Measurements from ENCODE around the gene PALB2. TPM values are rescaled to one million over a fixed set of nuclear protein-coding genes. Genes with fewer than 3 reads are reported as not detected.

PALB2 gene
- total RNA-seq, 3 donors from 2014 or later (not counting 1 experiment from before 2014, with no cell fraction given) = 10.7 to 12.8 (median 10.9) TPM

DNA sequence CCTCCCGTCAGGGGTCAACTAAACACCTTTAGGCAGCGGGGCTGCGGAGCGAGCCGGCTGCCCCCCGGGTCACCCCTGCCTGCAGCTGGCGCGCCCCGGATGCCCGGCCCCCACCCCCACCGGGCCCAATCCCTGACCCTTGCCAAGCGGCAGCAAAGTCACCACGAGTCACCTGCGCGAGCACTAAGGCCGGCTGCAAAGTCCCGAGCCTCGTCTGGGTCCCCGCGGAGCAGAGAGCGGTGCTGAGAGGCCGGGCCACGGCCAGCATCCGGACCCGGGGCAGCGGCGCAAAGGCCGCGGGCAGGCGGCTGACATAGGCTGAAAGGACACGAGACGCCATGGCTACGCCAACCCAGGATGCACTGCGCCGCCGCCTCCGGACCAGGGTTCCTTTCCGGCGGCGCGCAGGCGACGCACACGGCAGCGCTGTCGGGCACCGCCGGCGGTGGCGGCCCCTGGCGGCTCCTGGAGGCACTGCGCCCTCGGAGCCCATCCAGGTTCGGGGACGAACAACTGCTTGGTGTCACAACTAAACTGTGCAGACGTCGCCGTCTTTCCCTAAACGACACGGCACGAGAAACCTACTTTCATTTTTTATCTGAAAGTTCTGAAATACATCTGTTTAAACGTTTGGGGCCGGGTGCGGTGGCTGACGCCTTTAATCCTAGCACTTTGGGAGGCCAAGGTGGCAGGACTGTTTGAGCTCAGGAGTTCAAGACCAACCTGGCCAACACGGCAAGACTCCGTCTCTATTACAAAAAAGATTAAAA is 45.0 kb downstream of the PALB2 start, which contains the start of gene NDUFAB1:
TSS of gene NDUFAB1 (minus strand) at position 366 of the 770 bp plus-strand sequence. CDS start at position 340, 26 bp downstream.
- peaks cover 12 to 32% of the 10 kb centered on the region in 2 donors for H3K4me1 Mint-ChIP-seq
- H3K27me3 Mint-ChIP-seq (ENCODE audit: low read depth in 2 of 2) = no peaks in the 10 kb centered on the region
- TF ChIP-seq, protein P1, sequence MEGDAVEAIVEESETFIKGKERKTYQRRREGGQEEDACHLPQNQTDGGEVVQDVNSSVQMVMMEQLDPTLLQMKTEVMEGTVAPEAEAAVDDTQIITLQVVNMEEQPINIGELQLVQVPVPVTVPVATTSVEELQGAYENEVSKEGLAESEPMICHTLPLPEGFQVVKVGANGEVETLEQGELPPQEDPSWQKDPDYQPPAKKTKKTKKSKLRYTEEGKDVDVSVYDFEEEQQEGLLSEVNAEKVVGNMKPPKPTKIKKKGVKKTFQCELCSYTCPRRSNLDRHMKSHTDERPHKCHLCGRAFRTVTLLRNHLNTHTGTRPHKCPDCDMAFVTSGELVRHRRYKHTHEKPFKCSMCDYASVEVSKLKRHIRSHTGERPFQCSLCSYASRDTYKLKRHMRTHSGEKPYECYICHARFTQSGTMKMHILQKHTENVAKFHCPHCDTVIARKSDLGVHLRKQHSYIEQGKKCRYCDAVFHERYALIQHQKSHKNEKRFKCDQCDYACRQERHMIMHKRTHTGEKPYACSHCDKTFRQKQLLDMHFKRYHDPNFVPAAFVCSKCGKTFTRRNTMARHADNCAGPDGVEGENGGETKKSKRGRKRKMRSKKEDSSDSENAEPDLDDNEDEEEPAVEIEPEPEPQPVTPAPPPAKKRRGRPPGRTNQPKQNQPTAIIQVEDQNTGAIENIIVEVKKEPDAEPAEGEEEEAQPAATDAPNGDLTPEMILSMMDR (IDR thresholded peaks at IDR 0.05) = peak; percentile 97
- Histone ChIP-seq H3K36me3 (ENCODE audit: control insufficient read depth, insufficient read depth, low read length) (peaks cover 22% of the 10 kb centered on the region), H3K9me3 (ENCODE audit: control insufficient read depth, insufficient read depth, low read length) (no peaks in the 10 kb centered on the region), H3K27me3 (ENCODE audit: control insufficient read depth, insufficient read depth, low read length) (no peaks in the 10 kb centered on the region), H3K27ac (ENCODE audit: low read length) (peak within 1 kb of the TSS; percentile 69), H3K4me1 (ENCODE audit: control insufficient read depth, insufficient read depth, low read length) (peaks cover 25% of the 10 kb centered on the region), H3K4me3 (ENCODE audit: low read length) (peak within 1 kb of the TSS; percentile 87)
- peak; percentile 99 to 100 (median 99) for ATAC-seq
- DNase-seq = peak; percentile 92 to 95
- H3K36me3 Mint-ChIP-seq = no peaks in the 10 kb centered on the region
- H3K4me3 Mint-ChIP-seq = peak within 1 kb of the TSS; percentile 81
- intact Hi-C loops (cut with micrococcal nuclease) = loop anchor here (1.0 kb wide), 2 partner anchors 39 to 45 kb away; partner anchors contain the start of genes DCTN5, EARS2, PALB2 and UBFD1
- WGBS (ENCODE audit: insufficient coverage) = under 1% methylated on average over 65 of the region's 67 CpGs
- peak within 1 kb of the TSS; percentile 18 to 75 for H3K27ac Mint-ChIP-seq
- H3K9me3 Mint-ChIP-seq = no peaks in the 10 kb centered on the region

DNA sequence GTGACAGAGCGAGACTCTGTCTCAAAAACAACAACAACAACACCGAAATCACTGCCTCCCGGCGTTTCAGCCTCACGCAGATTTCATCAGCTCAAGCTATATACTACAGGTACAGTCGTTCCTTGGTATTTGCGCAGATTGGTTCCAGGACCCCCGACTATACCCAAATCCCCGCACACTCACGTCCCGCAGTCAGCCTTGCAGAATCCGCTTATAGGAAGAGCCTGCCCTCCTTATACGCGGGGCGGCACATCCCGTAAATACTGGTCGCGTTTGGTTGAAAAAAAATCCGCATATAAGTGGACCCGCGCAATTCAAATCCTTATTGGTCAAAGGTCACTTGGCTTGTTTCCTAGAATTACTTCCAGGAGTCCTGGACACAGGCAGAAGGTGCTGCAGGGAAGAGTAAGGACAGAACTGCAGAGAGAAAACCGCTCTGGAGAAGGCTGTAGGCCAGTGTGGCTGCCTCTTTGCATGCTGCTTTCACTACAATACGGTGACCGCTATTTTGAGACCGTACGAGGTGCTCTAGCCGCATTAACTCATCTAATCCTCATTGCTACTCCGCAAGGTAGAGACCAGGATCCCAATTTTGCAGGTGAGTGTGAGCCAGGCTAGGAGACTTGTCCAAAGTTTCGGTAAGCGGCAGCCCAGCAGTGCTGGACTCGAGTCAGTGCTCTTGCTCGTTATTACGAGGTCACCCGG is 45.7 kb downstream of the PALB2 start:
- H3K4me1 ChIP-seq (ENCODE audit: control insufficient read depth, insufficient read depth, low read length) = peaks cover 25% of the 10 kb centered on the region
- peak overlapping the region; percentile 81 for H3K4me3 Mint-ChIP-seq
- H3K9me3 Mint-ChIP-seq = no peaks in the 10 kb centered on the region
- H3K27me3 Mint-ChIP-seq (ENCODE audit: low read depth in 2 of 2) = no peaks in the 10 kb centered on the region
- WGBS (ENCODE audit: insufficient coverage) = 24% methylated on average over 34 of the region's 34 CpGs
- TF ChIP-seq, protein P1 (IDR thresholded peaks at IDR 0.05) = no peak
- H3K27ac Mint-ChIP-seq = peak overlapping the region in 1 of 2 donors; percentile 75
- intact Hi-C loops (cut with micrococcal nuclease) = no loop called here
- no peak for ATAC-seq
- H3K27ac ChIP-seq (ENCODE audit: low read length) = peak overlapping the region; percentile 66
- no peak for DNase-seq
- peaks cover 12 to 32% of the 10 kb centered on the region in 2 donors for H3K4me1 Mint-ChIP-seq
- no peaks in the 10 kb centered on the region for H3K36me3 Mint-ChIP-seq
- peaks cover 24% of the 10 kb centered on the region for H3K36me3 ChIP-seq (ENCODE audit: control insufficient read depth, insufficient read depth, low read length)
- no peaks in the 10 kb centered on the region for H3K27me3 ChIP-seq (ENCODE audit: control insufficient read depth, insufficient read depth, low read length)
- H3K4me3 ChIP-seq (ENCODE audit: low read length) = peak overlapping the region; percentile 87
- no peaks in the 10 kb centered on the region for H3K9me3 ChIP-seq (ENCODE audit: control insufficient read depth, insufficient read depth, low read length)

DNA sequence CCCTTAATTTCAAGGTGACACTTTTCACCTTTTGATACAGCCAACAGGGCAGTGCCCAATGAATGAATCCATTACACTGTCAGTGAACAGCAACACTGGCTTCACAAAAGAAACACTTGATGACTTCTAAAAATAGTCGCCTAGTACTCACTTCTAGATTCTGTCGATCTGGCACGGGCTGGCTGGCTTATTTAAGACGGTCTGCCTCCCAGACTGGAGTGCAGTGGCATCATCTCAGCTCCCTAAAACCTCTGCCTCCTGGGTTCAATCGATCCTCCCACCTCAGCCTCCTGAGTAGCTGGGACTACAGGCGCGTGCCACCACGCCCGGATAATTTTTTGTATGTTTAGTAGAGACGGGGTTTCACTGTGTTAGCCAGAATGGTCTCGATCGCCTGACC is 46.9 kb downstream of the PALB2 start:
- no peaks in the 10 kb centered on the region for H3K9me3 ChIP-seq (ENCODE audit: control insufficient read depth, insufficient read depth, low read length)
- Mint-ChIP-seq H3K36me3 (no peaks in the 10 kb centered on the region), H3K9me3 (no peaks in the 10 kb centered on the region), H3K27me3 (ENCODE audit: low read depth in 2 of 2) (no peaks in the 10 kb centered on the region), H3K4me1 (peaks cover 12 to 36% of the 10 kb centered on the region in 2 donors), H3K27ac (no peak overlapping the region), H3K4me3 (no peak overlapping the region)
- DNase-seq (no peak), ATAC-seq (no peak)
- intact Hi-C loops (cut with micrococcal nuclease) = no loop called here
- H3K36me3 ChIP-seq (ENCODE audit: control insufficient read depth, insufficient read depth, low read length) = peaks cover 34% of the 10 kb centered on the region
- TF ChIP-seq, protein P1 (IDR thresholded peaks at IDR 0.05) = no peak
- H3K4me1 ChIP-seq (ENCODE audit: control insufficient read depth, insufficient read depth, low read length) = peaks cover 25% of the 10 kb centered on the region
- 97% methylated on average over 12 of the region's 12 CpGs for WGBS (ENCODE audit: insufficient coverage)
- H3K4me3 ChIP-seq (ENCODE audit: low read length) = no peak overlapping the region
- no peaks in the 10 kb centered on the region for H3K27me3 ChIP-seq (ENCODE audit: control insufficient read depth, insufficient read depth, low read length)
- H3K27ac ChIP-seq (ENCODE audit: low read length) = no peak overlapping the region

Data from natural killer cell (primary cell).